Left cardiac atrium (tissue), 4 donors: Measurements from ENCODE around the gene KIF19. TPM values are rescaled to one million over a fixed set of nuclear protein-coding genes. Genes with fewer than 3 reads are reported as not detected.
"Not testable (repeated sequence)": the region's sequence is repeated elsewhere in the genome, so short reads cannot be mapped to it uniquely, and the experiment has no call there.

ENCODE experiments used
- ATAC-seq, 2 donors: fragments of 200-7000 bp; cut with Tn5 transposase; one replicate each; pipeline ENCODE4 v1.9.1; 2020; ENCODE audit warnings: mild to moderate bottlenecking in 2 of 2, moderate library complexity in 2 of 2
- DNase-seq: peaks from one replicate; pipeline ENCODE4 v3.0.0-alpha.2; 2020
- intact Hi-C, 2 donors: fragments of 100-400 bp; cut with DNase I; formaldehyde crosslinking; loops; one replicate each; pipeline versions ENCODE4 v1.14.1 to v1.15.1; 2022 to 2023
- total RNA-seq, 2 donors: library from RNA; stranded (reverse); fragmentation: NEBNext Ultra II Directional; extraction: Animal tissue kit (Norgen Biotek cat#: 25700); gene quantifications; one replicate each; pipeline ENCODE4 v1.2.1, GENCODE V29; 2021
- donor health status: DM: no; HTN: yes; CAD: no.
- donor health status: DM: no; HTN: yes; CAD: no; lungs with severe emphysema.
- donor health status: DM: yes; HTN: yes; CAD: no.
- donor health status: Dilated cardiomyopathy.

KIF19 gene
- total RNA-seq, 2 donors from 2014 or later, result 0.62 to 1.6 TPM

GRCh38 chr17:74394275-74394950 lies 68.4 kb downstream of the KIF19 start:
- DNase-seq, result no peak
- intact Hi-C loops, result no loop called here
- ATAC-seq, result no peak

DNA sequence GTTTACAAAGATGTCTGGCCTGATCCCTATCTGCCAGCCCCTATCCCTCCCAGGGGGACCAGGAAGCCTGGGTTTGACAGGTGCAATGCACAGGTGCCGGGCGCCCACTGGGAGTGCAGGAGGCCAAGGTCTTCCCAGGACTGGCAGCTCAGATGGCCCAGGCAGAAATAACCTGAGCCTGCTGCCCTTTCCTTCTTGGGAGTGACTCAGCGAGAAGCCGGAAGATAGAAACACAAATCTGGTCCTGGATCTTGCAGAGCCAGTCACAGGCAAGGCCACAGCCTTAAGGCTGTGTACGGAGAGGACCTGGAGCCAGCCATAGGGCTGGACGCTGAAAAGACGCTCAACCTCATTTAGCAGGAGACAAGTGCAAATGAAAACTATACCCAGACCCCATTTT lies 69.0 kb downstream of the KIF19 start:
- ATAC-seq, result no peak
- DNase-seq, result no peak
- intact Hi-C loops, result no loop called here

DNA sequence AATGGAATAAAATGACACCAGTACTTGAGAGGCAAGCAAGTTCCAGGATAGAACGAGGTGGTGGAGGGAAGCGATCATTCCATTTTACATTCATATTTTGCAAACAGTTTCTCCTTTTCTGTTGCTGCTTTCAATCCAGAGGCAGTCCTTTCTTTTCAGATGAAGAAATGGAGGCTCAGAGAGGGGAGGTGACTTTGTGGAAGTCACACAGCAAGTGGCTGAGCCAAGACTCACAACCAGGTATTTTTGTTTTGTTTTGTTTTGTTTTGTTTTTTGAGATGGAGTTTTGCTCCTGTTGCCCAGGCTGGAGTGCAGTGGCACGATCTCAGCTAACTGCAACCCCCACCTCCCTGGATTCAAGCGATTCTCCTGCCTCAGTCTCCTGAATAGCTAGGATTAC lies 70.5 kb downstream of the KIF19 start:
- DNase-seq, result no peak
- ATAC-seq, result no peak
- intact Hi-C loops, result no loop called here

DNA sequence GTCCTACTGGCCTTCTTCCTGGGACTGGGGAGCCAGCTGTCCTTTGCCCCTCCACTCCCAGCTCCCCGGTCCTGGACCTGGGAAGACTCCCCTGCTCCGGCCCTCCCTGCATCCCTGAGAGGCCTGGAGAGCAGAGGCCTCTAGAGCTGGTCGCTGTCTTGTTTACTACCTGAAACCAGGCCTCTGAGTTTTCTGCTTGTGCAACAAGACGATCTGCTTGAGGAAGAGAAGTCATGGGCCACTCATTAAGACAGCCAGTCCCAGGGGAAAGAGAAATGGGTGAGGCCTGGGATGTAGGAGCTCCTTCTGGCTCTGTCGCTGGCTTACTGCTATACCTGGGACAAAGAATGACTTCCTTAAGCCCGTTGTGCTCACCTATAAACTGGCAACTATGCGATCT lies 76.0 kb downstream of the KIF19 start:
- DNase-seq, result no peak
- intact Hi-C loops, result no loop called here
- ATAC-seq, result no peak

DNA sequence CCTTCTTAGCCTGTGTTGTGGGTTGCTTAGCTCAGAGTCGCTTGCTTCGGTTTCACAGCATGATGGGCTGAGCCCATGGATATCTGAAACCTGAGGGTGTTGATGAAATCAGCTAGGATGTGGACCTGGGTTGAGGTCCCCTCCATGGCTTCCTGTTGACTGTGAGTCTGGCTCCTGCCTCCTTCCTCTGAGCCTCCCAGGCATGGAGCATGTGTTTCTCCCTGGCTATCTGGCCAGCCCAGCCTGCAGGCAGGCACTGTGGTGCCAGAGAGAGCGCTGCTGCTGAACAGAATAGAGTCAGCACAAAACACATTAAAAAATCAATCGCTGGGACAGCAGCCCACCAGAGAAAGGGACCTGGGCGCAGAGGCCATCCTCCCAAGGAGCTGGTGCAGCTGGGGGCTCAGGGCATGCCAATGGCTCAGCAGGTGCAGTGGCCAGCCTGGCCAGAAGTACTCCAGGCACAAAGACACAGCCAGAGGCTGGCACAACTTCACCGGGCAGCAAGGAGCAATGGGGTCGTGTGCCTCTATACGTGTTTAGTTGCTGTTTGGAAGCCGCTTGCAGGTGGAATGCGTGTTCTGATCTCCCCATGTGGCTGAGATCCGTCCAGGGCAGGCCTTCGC lies 77.6 kb downstream of the KIF19 start:
- no peak for DNase-seq
- intact Hi-C loops, result no loop called here
- no peak for ATAC-seq

DNA sequence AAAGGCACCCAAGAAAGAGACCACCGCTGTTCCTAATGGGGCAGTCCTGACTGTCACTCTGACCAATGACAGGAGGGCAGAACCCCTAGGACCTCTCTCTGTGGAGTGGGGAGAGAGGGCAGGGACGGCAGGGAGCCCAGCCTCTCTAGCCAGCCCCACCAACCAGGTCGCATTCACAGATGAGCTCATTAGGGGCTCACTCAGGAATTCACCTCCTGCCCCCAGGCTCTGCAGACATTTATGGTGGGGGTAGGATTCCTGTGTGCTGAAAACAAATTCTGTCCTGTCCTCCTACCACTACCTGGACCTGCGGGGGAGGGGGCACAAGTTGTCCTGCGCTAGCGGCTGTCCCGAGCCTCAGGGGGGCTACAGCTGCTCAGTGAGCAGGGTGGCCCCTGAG lies 78.2 kb downstream of the KIF19 start:
- DNase-seq, result no peak
- ATAC-seq, result no peak
- intact Hi-C loops, result no loop called here

- intact Hi-C loops, result no loop called here
- no peak for ATAC-seq
- no peak for DNase-seq
Observed at GRCh38 chr17:74404789-74405188, 78.8 kb downstream of the KIF19 start.

DNA sequence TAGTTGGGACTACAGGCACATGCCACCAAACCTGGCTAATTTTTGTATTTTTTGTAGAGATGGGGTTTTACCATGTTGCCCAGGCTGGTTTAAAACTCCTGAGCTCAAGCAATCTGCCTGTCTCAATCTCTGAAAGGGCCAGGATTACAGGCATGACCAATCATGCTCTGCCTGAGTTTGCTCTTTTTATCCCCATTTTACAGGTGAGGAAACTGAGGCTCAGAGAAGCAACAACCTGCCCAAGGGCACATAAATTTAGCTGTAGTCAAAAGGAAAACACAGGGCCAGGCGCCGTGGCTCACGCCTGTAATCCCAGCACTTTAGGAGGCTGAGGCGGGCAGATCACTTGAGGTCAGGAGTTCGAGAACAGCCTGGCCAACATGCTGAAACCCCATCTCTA lies 79.3 kb downstream of the KIF19 start:
- intact Hi-C loops, ATAC-seq, DNase-seq: not testable (repeated sequence)

Other genes starting within 250 kb of the KIF19 start
- 100 to 1,000 TPM; 657 to 709 TPM for gene RPL38, start 122.5 kb upstream of the KIF19 start, total RNA-seq
- 10 to 100 TPM; 15.6 to 23.3 TPM for gene TTYH2, start 112.7 kb upstream of the KIF19 start, total RNA-seq
- gene DNAI2, start 52.0 kb upstream of the KIF19 start, total RNA-seq, result not detected
- gene BTBD17, start 35.6 kb downstream of the KIF19 start, total RNA-seq, result not detected
- gene GPR142, start 41.3 kb downstream of the KIF19 start, total RNA-seq, result under 1 TPM in 1 of 2 donors, not detected in 1; 0.15 TPM
- 10 to 100 TPM; 24.2 to 25.9 TPM for gene GPRC5C, start 105.9 kb downstream of the KIF19 start, total RNA-seq
- gene CD300A, start 140.4 kb downstream of the KIF19 start, total RNA-seq, result 1 to 10 TPM; 2.9 to 5.7 TPM
- under 1 TPM; 0.29 to 0.32 TPM for gene CD300LB, start 205.2 kb downstream of the KIF19 start, total RNA-seq
- 1 to 10 TPM; 1.6 to 2.1 TPM for gene CD300C, start 219.9 kb downstream of the KIF19 start, total RNA-seq
- not detected for gene CD300H, start 241.3 kb downstream of the KIF19 start, total RNA-seq